B cell (primary cell): ENCODE results near the gene NUCB2. TPM values are rescaled to one million over a fixed set of nuclear protein-coding genes. Genes with fewer than 3 reads are reported as not detected.

ENCODE experiments used
- ATAC-seq: fragments of 200-7000 bp; cut with Tn5 transposase; one replicate; pipeline ENCODE4 v1.10.0; 2021; ENCODE audit warnings: low read depth, mild to moderate bottlenecking, moderate number of reproducible peaks, moderate library complexity
- CTCF ChIA-PET: fragments of 350-600 bp; sonication (Branson Sonifier 250); formaldehyde crosslinking; loops from one replicate; lab custom pipeline; 2021; ENCODE audit warnings: antibody characterized with exemption, inconsistent platforms; lab: Charles Lee
- POLR2A ChIA-PET: fragments of 350-600 bp; sonication (Branson Sonifier 250); formaldehyde crosslinking; loops from one replicate; lab custom pipeline; 2021; ENCODE audit warnings: antibody characterized with exemption; lab: Charles Lee
- DNase-seq: peaks from one replicate; pipeline ENCODE4 v3.0.0; 2013
- H2AFZ ChIP-seq: 2 replicates; pipeline ENCODE4 v1.6.1; 2012; ENCODE audit warnings: mild to moderate bottlenecking, low read depth, low read length; ENCODE audit not compliant: insufficient read depth, poor library complexity, severe bottlenecking
- H3K27ac ChIP-seq, 2 donors: 1 replicate in 1 of 2; 2 replicates in 1 of 2; pipeline ENCODE4 v1.5.1; 2012 to 2013; ENCODE audit warnings: low read length in 2 of 2, mild to moderate bottlenecking in 2 of 2, moderate library complexity in 1 of 2
- H3K27me3 ChIP-seq, 4 experiments: fragments of 200-600 bp in 1 of 4; sonication (generic) in 1 of 4; replicated peaks in 1 of 4; 1 replicate in 2 of 4; 2 replicates in 2 of 4; pipeline versions ENCODE4 v1.6.1 to v1.7.0; 2013 to 2016; ENCODE audit warnings: low read length in 3 of 4, mild to moderate bottlenecking in 2 of 4, mixed read lengths in 1 of 4, moderate library complexity in 1 of 4; ENCODE audit not compliant: insufficient read depth in 4 of 4, control insufficient read depth in 3 of 4; ENCODE audit errors: control extremely low read depth in 1 of 4
- H3K36me3 ChIP-seq, 2 experiments: replicated peaks in 1 of 2; 1 replicate in 1 of 2; 2 replicates in 1 of 2; pipeline versions ENCODE4 v1.6.1 to v1.7.1; 2013; ENCODE audit warnings: low read length in 1 of 2; ENCODE audit not compliant: insufficient read depth in 2 of 2, control insufficient read depth in 1 of 2; ENCODE audit errors: control extremely low read depth in 1 of 2, extremely low read depth in 1 of 2
- H3K4me1 ChIP-seq, 2 donors: fragments of 200-600 bp in 1 of 2; sonication (generic) in 1 of 2; 1 replicate in 1 of 2; 2 replicates in 1 of 2; pipeline versions ENCODE4 v1.5.1 to v1.6.1; 2013 to 2017; ENCODE audit warnings: low read length in 2 of 2; ENCODE audit not compliant: control insufficient read depth in 2 of 2, insufficient read depth in 2 of 2
- H3K4me2 ChIP-seq: replicated peaks from 2 replicates; pipeline ENCODE3; 2012; ENCODE audit warnings: mild to moderate bottlenecking, low read depth, low read length; ENCODE audit not compliant: poor library complexity, severe bottlenecking
- H3K4me3 ChIP-seq, 5 experiments: fragments of 200-600 bp in 1 of 5; sonication (generic) in 1 of 5; 1 replicate in 3 of 5; 2 replicates in 2 of 5; pipeline versions ENCODE4 v1.5.1 to v1.7.0; 2011 to 2016; ENCODE audit warnings: low read length in 4 of 5, mild to moderate bottlenecking in 4 of 5, low read depth in 2 of 5, control low read depth in 1 of 5, moderate library complexity in 1 of 5; ENCODE audit not compliant: insufficient read depth in 1 of 5; ENCODE audit errors: control extremely low read depth in 1 of 5, extremely low read depth in 1 of 5
- H3K79me2 ChIP-seq: fragments of 200-600 bp; sonication (generic); one replicate; pipeline ENCODE4 v1.6.0; 2016; ENCODE audit warnings: low read length; ENCODE audit not compliant: control insufficient read depth, insufficient read depth
- H3K9ac ChIP-seq: fragments of 200-600 bp; sonication (generic); 2 replicates; pipeline ENCODE4 v1.6.1; 2017; ENCODE audit warnings: mild to moderate bottlenecking, low read length, moderate library complexity
- H3K9me3 ChIP-seq, 3 donors: one replicate each; pipeline versions ENCODE4 v1.6.1 to v1.7.1; 2013; ENCODE audit warnings: low read length in 2 of 3; ENCODE audit not compliant: control insufficient read depth in 2 of 3, insufficient read depth in 1 of 3; ENCODE audit errors: control extremely low read depth in 1 of 3
- H4K20me1 ChIP-seq: 2 replicates; pipeline ENCODE4 v1.6.0; 2012; ENCODE audit warnings: mild to moderate bottlenecking, low read length; ENCODE audit not compliant: insufficient read depth, control insufficient read depth, poor library complexity, severe bottlenecking
- H3K27ac Mint-ChIP-seq: one replicate; pipeline ENCODE4 v1.8.0; 2021; ENCODE audit warnings: mixed read lengths
- H3K27me3 Mint-ChIP-seq: one replicate; pipeline ENCODE4 v1.8.0; 2021; ENCODE audit warnings: mixed read lengths
- H3K4me1 Mint-ChIP-seq: one replicate; pipeline ENCODE4 v1.8.0; 2021; ENCODE audit warnings: mixed read lengths
- H3K4me3 Mint-ChIP-seq: one replicate; pipeline ENCODE4 v1.8.0; 2021; ENCODE audit warnings: mixed read lengths
- H3K9me3 Mint-ChIP-seq: one replicate; pipeline ENCODE4 v1.8.0; 2022; ENCODE audit warnings: mixed read lengths; ENCODE audit not compliant: insufficient read depth
- EZH2 ChIP-seq: IDR thresholded peaks from 2 replicates; pipeline ENCODE4 v1.6.1; 2012; ENCODE audit warnings: borderline replicate concordance, low read depth, mild to moderate bottlenecking, moderate library complexity, low read length; ENCODE audit not compliant: insufficient read depth, poor library complexity, severe bottlenecking
- WGBS: methylation state at CpG from one replicate; pipeline ENCODE4 v1.1.5; 2013; ENCODE audit warnings: missing lambda C conversion rate; ENCODE audit not compliant: insufficient coverage; 5-methylcytosine and 5-hydroxymethylcytosine counted together
- intact Hi-C: fragments of 100-400 bp; cut with micrococcal nuclease; formaldehyde crosslinking; loops from one replicate; pipeline ENCODE4 v1.10.0; 2022
- polyA plus RNA-seq: library from polyadenylated mRNA; depleted of rRNA; stranded (reverse); fragments of >200 nt; gene quantifications from 2 replicates; pipeline ENCODE4 v1.2.3, GENCODE V29; 2012
- total RNA-seq, 2 donors: library from RNA; stranded (reverse); fragments of 120-200 nt in 1 of 2; gene quantifications; 1 replicate in 1 of 2; 2 replicates in 1 of 2; pipeline versions ENCODE4 v1.2.3 to v1.2.4, GENCODE V29; 2013 to 2022
- TF ChIP-seq, protein P1 (sequence below): fragments of 200-600 bp; IDR thresholded peaks from one replicate; pipeline ENCODE4 v1.8.0; 2022; ENCODE audit warnings: antibody characterized with exemption, mild to moderate bottlenecking

NUCB2 gene
- total and polyA plus RNA-seq, 2 donors (not counting 1 experiment from before 2014, with no cell fraction given) = 1.8 to 6.8 TPM

DNA sequence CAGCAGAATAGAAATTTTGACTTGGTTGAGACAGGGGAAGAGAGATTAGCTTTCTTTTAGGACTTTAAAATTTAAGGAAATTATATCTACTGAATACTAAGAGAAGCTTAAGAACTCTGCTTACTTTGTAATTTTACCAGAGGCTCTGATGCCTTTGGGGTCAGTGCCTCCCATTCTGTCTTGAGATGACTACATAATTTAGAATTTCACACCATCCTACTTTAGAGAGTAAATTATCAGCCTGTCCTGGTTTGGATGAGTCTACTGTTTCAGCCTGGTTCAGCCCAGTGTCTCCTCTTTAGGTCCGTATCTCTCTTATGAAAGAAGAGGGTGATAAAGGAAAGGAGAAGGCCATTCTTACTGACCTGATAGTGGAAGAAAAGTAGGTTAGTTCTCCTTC is 9.8 kb downstream of the NUCB2 start:
- H3K4me2 ChIP-seq = no peak overlapping the region
- no peak overlapping the region for H3K9ac ChIP-seq
- Mint-ChIP-seq H3K4me1 (peaks cover 1% of the 10 kb centered on the region), H3K9me3 (no peaks in the 10 kb centered on the region), H3K4me3 (no peak overlapping the region), H3K27ac (no peak overlapping the region), H3K27me3 (no peaks in the 10 kb centered on the region)
- no peaks in the 10 kb centered on the region for H4K20me1 ChIP-seq
- H3K27ac ChIP-seq = no peak overlapping the region
- CTCF ChIA-PET = no interaction called here
- no peaks in the 10 kb centered on the region for H3K27me3 ChIP-seq
- H2AFZ ChIP-seq = no peak overlapping the region
- H3K79me2 ChIP-seq = no peaks in the 10 kb centered on the region
- no peak for ATAC-seq
- H3K9me3 ChIP-seq = no peaks in the 10 kb centered on the region
- intact Hi-C loops = no loop called here
- WGBS = no CpG with 5 or more reads among the region's 1 CpG
- DNase-seq = no peak
- H3K36me3 ChIP-seq = peaks cover 0 to 1% of the 10 kb centered on the region in 2 experiments
- H3K4me3 ChIP-seq = no peak overlapping the region
- TF ChIP-seq, protein P1, sequence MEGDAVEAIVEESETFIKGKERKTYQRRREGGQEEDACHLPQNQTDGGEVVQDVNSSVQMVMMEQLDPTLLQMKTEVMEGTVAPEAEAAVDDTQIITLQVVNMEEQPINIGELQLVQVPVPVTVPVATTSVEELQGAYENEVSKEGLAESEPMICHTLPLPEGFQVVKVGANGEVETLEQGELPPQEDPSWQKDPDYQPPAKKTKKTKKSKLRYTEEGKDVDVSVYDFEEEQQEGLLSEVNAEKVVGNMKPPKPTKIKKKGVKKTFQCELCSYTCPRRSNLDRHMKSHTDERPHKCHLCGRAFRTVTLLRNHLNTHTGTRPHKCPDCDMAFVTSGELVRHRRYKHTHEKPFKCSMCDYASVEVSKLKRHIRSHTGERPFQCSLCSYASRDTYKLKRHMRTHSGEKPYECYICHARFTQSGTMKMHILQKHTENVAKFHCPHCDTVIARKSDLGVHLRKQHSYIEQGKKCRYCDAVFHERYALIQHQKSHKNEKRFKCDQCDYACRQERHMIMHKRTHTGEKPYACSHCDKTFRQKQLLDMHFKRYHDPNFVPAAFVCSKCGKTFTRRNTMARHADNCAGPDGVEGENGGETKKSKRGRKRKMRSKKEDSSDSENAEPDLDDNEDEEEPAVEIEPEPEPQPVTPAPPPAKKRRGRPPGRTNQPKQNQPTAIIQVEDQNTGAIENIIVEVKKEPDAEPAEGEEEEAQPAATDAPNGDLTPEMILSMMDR = no peak
- TF ChIP-seq EZH2 = no peak
- POLR2A ChIA-PET = no interaction called here
- H3K4me1 ChIP-seq = no peaks in the 10 kb centered on the region

DNA sequence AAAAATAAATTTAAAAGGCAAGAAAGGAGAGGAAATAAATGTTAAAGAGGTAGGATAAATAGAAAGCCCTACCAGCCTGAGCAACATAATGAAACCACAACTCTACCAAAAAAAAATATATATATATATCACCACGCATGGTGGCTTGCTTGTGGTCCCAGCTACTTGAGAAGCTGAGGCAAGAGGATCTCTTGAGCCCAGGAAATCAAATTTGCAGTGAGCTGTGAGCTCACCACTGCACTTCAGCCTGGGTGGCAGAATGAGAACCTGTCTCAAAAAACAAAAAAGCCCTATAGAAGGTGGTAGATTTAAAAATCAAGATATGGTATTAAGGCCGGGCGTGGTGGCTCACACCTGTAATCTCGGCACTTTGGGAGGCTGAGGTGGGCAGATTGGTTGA is 10.5 kb downstream of the NUCB2 start:
- ChIA-PET POLR2A (no interaction called here), CTCF (no interaction called here)
- DNase-seq = no peak
- Histone ChIP-seq H3K9ac (no peak overlapping the region), H3K27ac (no peak overlapping the region), H3K4me2 (no peak overlapping the region), H3K36me3 (peaks cover 0 to 1% of the 10 kb centered on the region in 2 experiments), H4K20me1 (no peaks in the 10 kb centered on the region), H3K9me3 (no peaks in the 10 kb centered on the region), H2AFZ (no peak overlapping the region), H3K4me3 (no peak overlapping the region), H3K79me2 (no peaks in the 10 kb centered on the region), H3K4me1 (no peaks in the 10 kb centered on the region), H3K27me3 (no peaks in the 10 kb centered on the region)
- H3K27ac Mint-ChIP-seq = no peak overlapping the region
- H3K4me1 Mint-ChIP-seq = peaks cover 1% of the 10 kb centered on the region
- no peak for ATAC-seq
- TF ChIP-seq EZH2 = no peak
- TF ChIP-seq, protein P1 = no peak
- 100% methylated on average over 3 of the region's 4 CpGs for WGBS
- H3K9me3 Mint-ChIP-seq = no peaks in the 10 kb centered on the region
- intact Hi-C loops = no loop called here
- no peaks in the 10 kb centered on the region for H3K27me3 Mint-ChIP-seq
- no peak overlapping the region for H3K4me3 Mint-ChIP-seq
